Heart right ventricle (tissue), 16 donors: Measurements from ENCODE around the gene DDIT3. TPM values are rescaled to one million over a fixed set of nuclear protein-coding genes. Genes with fewer than 3 reads are reported as not detected.

Experiments used
- ATAC-seq, 8 donors: fragments of 200-7000 bp; cut with Tn5 transposase; one replicate each; pipeline ENCODE4 v1.9.1; 2020; ENCODE audit warnings: mild to moderate bottlenecking in 8 of 8, moderate library complexity in 8 of 8, moderate number of reproducible peaks in 1 of 8
- DNase-seq, 2 donors: peaks; one replicate each; pipeline ENCODE4 v3.0.0-alpha.2; 2020
- H3K27ac ChIP-seq, 10 donors: fragments of 200-600 bp; sonication (generic) in 2 of 10; one replicate each; pipeline versions ENCODE4 v1.5.0 to v1.8.0; 2020 to 2022; ENCODE audit warnings: mild to moderate bottlenecking in 3 of 10
- H3K27me3 ChIP-seq, 7 donors: fragments of 200-600 bp; one replicate each; pipeline ENCODE4 v1.8.0; 2021 to 2022; ENCODE audit warnings: mild to moderate bottlenecking in 2 of 7
- H3K36me3 ChIP-seq, 9 donors: fragments of 200-600 bp; sonication (generic) in 1 of 9; one replicate each; pipeline versions ENCODE4 v1.5.0 to v1.8.0; 2020 to 2022; ENCODE audit warnings: mild to moderate bottlenecking in 2 of 9
- H3K4me1 ChIP-seq, 9 donors: fragments of 200-600 bp; sonication (generic) in 1 of 9; one replicate each; pipeline versions ENCODE4 v1.5.0 to v1.8.0; 2020 to 2022; ENCODE audit warnings: mild to moderate bottlenecking in 4 of 9
- H3K4me3 ChIP-seq, 10 donors: fragments of 200-600 bp; sonication (generic) in 2 of 10; one replicate each; pipeline versions ENCODE4 v1.5.0 to v1.8.0; 2020 to 2022; ENCODE audit warnings: mild to moderate bottlenecking in 7 of 10, moderate library complexity in 2 of 10
- H3K9me3 ChIP-seq, 11 donors: fragments of 200-600 bp in 10 of 11; sonication (generic) in 2 of 11; one replicate each; pipeline versions ENCODE4 v1.5.0 to v1.8.0; 2013 to 2022; ENCODE audit warnings: mild to moderate bottlenecking in 2 of 11, control low read depth in 1 of 11, moderate library complexity in 1 of 11
- WGBS, 2 donors: extraction: QIAGEN DNeasy Blood & Tissue Kit; methylation state at CpG; one replicate each; pipeline ENCODE4 v1.1.7; 2013; ENCODE audit warnings: inconsistent platforms in 1 of 2; 5-methylcytosine and 5-hydroxymethylcytosine counted together
- intact Hi-C, 10 donors: fragments of 100-400 bp; cut with DNase I; formaldehyde crosslinking; loops; one replicate each; pipeline versions ENCODE4 v1.11.1 to v1.14.2; 2022
- microRNA-seq, 2 donors: library from miRNA; unstranded; fragments of <30 nt; microRNA quantifications; one replicate each; pipeline ENCODE4 v1.2.0, GENCODE V29; 2021
- polyA plus RNA-seq, 2 donors: library from polyadenylated mRNA; stranded (reverse); fragments of 200-250 nt; gene quantifications; one replicate each; pipeline ENCODE4 v1.2.3, GENCODE V29; 2013
- total RNA-seq, 10 donors: library from RNA; stranded (reverse); fragmentation: NEBNext Ultra II Directional in 3 of 10; extraction: Animal tissue kit (Norgen Biotek cat#: 25700) in 3 of 10; gene quantifications; one replicate each; pipeline versions ENCODE4 v1.2.1 to v1.2.4, GENCODE V29; 2021 to 2023
- TF ChIP-seq, protein P1 (sequence below), 9 donors: fragments of 200-600 bp; sonication (generic) in 2 of 9; IDR thresholded peaks; one replicate each; pipeline versions ENCODE4 v1.5.0 to v1.8.0; 2021 to 2022; ENCODE audit warnings: antibody characterized with exemption in 9 of 9, mild to moderate bottlenecking in 5 of 9, moderate library complexity in 1 of 9
- donor health status: Arrhythmogenic right ventricular cardiomyopathy.
- donor health status: ischemic (EF 13 %, LVEDD 7.1; RV severe dilation, severe dysfunction).
- donor health status: healthy with polysubstance abuse.
- donor health status: DM: no; HTN: yes; CAD: no.
- donor health status: DM: no; HTN: no; CAD: no.
- donor health status: ischemic (EF 25% LVEDD 6.9; RV normal size, moderate dysfunction).
- donor health status: ischemic (EF 25% LVEDD 5.7; RV mildly dilated, moderate dysfunction).
- donor health status: healthy.
- donor health status: DM: yes; HTN: yes; CAD: no.
- donor health status: Ischemic cardiomyopathy.
- donor health status: ischemic (EF 35%, LVEDD 5.7; RV mildly dilated, moderate dysfunction).
- donor health status: nonischemic (EF 11% LVEDD 7.7; RV severe dilation, severe dysfunction).
- donor health status: DM: yes; HTN: yes; CAD: no.
- donor health status: PGD.
- donor health status: ischemic (EF 29% LVEDD 5.4; RV normal size, mild dysfunction).
- donor health status: nonischemic (EF 23%, LVEDD 6.1; RV moderate dilation, normal function).

DDIT3 gene
- total and polyA plus RNA-seq, 12 donors = 11.2 to 106 (median 24.9) TPM

GRCh38 chr12:57469296-57470164 lies 50.8 kb downstream of the DDIT3 start:
- H3K9me3 ChIP-seq = no peaks in the 10 kb centered on the region
- peaks cover 0 to 56% (median 0%) of the 10 kb centered on the region in 9 donors for H3K36me3 ChIP-seq
- WGBS, 2 donors = 83 to 85% methylated on average over 10 of the region's 10 CpGs
- peaks cover 0 to 52% (median 38%) of the 10 kb centered on the region in 7 donors for H3K27me3 ChIP-seq
- no peak overlapping the region for H3K4me3 ChIP-seq
- intact Hi-C loops = loop anchor here in 2 of 10 donors (10.0 kb wide), 2 partner anchors 155 to 255 kb away; partner anchors contain the start of gene NXPH4 (in 1 of the 2)
- H3K4me1 ChIP-seq = peaks cover 0 to 17% (median 0%) of the 10 kb centered on the region in 9 donors
- TF ChIP-seq, protein P1, sequence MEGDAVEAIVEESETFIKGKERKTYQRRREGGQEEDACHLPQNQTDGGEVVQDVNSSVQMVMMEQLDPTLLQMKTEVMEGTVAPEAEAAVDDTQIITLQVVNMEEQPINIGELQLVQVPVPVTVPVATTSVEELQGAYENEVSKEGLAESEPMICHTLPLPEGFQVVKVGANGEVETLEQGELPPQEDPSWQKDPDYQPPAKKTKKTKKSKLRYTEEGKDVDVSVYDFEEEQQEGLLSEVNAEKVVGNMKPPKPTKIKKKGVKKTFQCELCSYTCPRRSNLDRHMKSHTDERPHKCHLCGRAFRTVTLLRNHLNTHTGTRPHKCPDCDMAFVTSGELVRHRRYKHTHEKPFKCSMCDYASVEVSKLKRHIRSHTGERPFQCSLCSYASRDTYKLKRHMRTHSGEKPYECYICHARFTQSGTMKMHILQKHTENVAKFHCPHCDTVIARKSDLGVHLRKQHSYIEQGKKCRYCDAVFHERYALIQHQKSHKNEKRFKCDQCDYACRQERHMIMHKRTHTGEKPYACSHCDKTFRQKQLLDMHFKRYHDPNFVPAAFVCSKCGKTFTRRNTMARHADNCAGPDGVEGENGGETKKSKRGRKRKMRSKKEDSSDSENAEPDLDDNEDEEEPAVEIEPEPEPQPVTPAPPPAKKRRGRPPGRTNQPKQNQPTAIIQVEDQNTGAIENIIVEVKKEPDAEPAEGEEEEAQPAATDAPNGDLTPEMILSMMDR (IDR thresholded peaks at IDR 0.05) = no peak
- ATAC-seq (no peak), DNase-seq (no peak)
- no peak overlapping the region for H3K27ac ChIP-seq

- intact Hi-C loops = loop anchor here in 2 of 10 donors (10.0 kb wide), 2 partner anchors 157 to 253 kb away; partner anchors contain the start of gene NXPH4 (in 1 of the 2)
- no peaks in the 10 kb centered on the region for H3K9me3 ChIP-seq
- peaks cover 0 to 36% (median 23%) of the 10 kb centered on the region in 7 donors for H3K27me3 ChIP-seq
- peaks cover 0 to 4% (median 0%) of the 10 kb centered on the region in 9 donors for H3K4me1 ChIP-seq
- no peak overlapping the region for H3K27ac ChIP-seq
- WGBS, 2 donors = 76 to 82% methylated on average over 11 of the region's 11 CpGs
- DNase-seq (no peak), ATAC-seq (no peak)
- H3K4me3 ChIP-seq = no peak overlapping the region
- peaks cover 0 to 40% (median 0%) of the 10 kb centered on the region in 9 donors for H3K36me3 ChIP-seq
- TF ChIP-seq, protein P1 (IDR thresholded peaks at IDR 0.05) = no peak
Observed at GRCh38 chr12:57467915-57468314, 52.4 kb downstream of the DDIT3 start.

DNA sequence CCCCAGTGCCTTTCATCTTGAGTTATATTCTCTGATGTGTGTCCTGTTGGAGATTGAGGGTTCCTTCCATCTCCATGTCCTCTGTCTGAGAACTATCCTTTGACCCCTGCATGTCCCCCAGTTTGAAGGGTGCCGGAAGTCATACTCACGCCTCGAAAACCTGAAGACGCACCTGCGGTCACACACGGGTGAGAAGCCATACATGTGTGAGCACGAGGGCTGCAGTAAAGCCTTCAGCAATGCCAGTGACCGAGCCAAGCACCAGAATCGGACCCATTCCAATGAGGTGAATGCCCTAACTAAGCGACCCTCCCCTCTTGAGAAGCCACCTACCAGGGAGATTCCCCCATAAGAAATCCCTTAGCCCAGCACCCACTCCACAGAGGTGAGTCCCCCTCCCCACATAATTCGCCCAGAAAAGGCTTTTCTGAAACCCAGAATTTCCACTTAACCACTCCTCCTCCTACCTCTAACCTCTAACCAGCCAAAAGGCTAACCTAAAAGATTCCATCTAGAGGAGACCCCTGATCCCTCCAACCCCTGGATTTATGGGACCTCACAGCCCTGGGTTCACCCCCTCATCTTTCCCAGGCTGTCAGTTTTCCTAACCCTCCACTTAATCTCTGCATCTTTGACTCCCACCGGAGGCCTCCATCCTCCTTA lies 53.0 kb downstream of the DDIT3 start:
- Histone ChIP-seq H3K9me3 (no peaks in the 10 kb centered on the region), H3K36me3 (peaks cover 0 to 35% (median 0%) of the 10 kb centered on the region in 9 donors), H3K27me3 (peaks cover 0 to 31% (median 17%) of the 10 kb centered on the region in 7 donors), H3K4me3 (no peak overlapping the region), H3K4me1 (peaks cover 0 to 10% (median 5%) of the 10 kb centered on the region in 9 donors), H3K27ac (no peak overlapping the region)
- WGBS, 2 donors = 85% methylated on average over 12 of the region's 12 CpGs
- TF ChIP-seq, protein P1 (IDR thresholded peaks at IDR 0.05) = no peak
- intact Hi-C loops = loop anchor here in 2 of 10 donors (10.0 kb wide), 2 partner anchors 157 to 253 kb away; partner anchors contain the start of gene NXPH4 (in 1 of the 2)
- no peak for DNase-seq
- ATAC-seq = no peak

Small RNAs within 50 kb of the gene (microRNA-seq; reads per million reads assigned to microRNA genes)
- 0 to 0.51 reads per million in 2 donors for gene MIR616
- gene MIR6758 = 0 to 1.0 reads per million in 2 donors

Other genes with a start within 250 kb of the DDIT3 start
- gene R3HDM2, start 89.5 kb downstream of the DDIT3 start, total RNA-seq = 100 to 1,000 TPM in 1 of 10 donors, 10 to 100 TPM in 9; 43.7 to 107 (median 82.9) TPM
- gene R3HDM2, start 89.5 kb downstream of the DDIT3 start, polyA plus RNA-seq = 10 to 100 TPM; 15.5 to 17.6 TPM
- under 1 TPM in 1 of 10 donors, not detected in 9; 0.13 TPM for gene INHBC, start 85.7 kb downstream of the DDIT3 start, total RNA-seq
- gene INHBC, start 85.7 kb downstream of the DDIT3 start, polyA plus RNA-seq = under 1 TPM in 1 of 2 donors, not detected in 1; 0.03 TPM
- 1 to 10 TPM in 3 of 10 donors, under 1 TPM in 3, not detected in 4; 0.09 to 1.2 (median 0.71) TPM for gene INHBE, start 65.2 kb downstream of the DDIT3 start, total RNA-seq
- gene INHBE, start 65.2 kb downstream of the DDIT3 start, polyA plus RNA-seq = under 1 TPM in 1 of 2 donors, not detected in 1; 0.01 TPM
- gene GLI1, start 60.7 kb downstream of the DDIT3 start, total RNA-seq = 1 to 10 TPM in 2 of 10 donors, under 1 TPM in 8; 0.12 to 1.2 (median 0.63) TPM
- gene GLI1, start 60.7 kb downstream of the DDIT3 start, polyA plus RNA-seq = under 1 TPM; 0.15 to 0.45 TPM
- gene ARHGAP9, start 40.6 kb downstream of the DDIT3 start, total RNA-seq = 10 to 100 TPM in 2 of 10 donors, 1 to 10 TPM in 7, under 1 TPM in 1; 0.83 to 17.7 (median 3.8) TPM
- 1 to 10 TPM; 1.8 to 6.7 TPM for gene ARHGAP9, start 40.6 kb downstream of the DDIT3 start, polyA plus RNA-seq
- 100 to 1,000 TPM in 1 of 10 donors, 10 to 100 TPM in 9; 56.7 to 105 (median 72.5) TPM for gene MARS1, start 32.4 kb downstream of the DDIT3 start, total RNA-seq
- 100 to 1,000 TPM in 1 of 2 donors, 10 to 100 TPM in 1; 94.7 to 108 TPM for gene MARS1, start 32.4 kb downstream of the DDIT3 start, polyA plus RNA-seq
- gene MBD6, start 2.3 kb upstream of the DDIT3 start, total RNA-seq = 10 to 100 TPM; 22.8 to 46.9 (median 33.5) TPM
- 10 to 100 TPM in 1 of 2 donors, 1 to 10 TPM in 1; 8.8 to 35.4 TPM for gene MBD6, start 2.3 kb upstream of the DDIT3 start, polyA plus RNA-seq
- gene DCTN2, start 26.7 kb upstream of the DDIT3 start, total RNA-seq = 100 to 1,000 TPM in 5 of 10 donors, 10 to 100 TPM in 5; 82.9 to 116 (median 101) TPM
- gene DCTN2, start 26.7 kb upstream of the DDIT3 start, polyA plus RNA-seq = 100 to 1,000 TPM in 1 of 2 donors, 10 to 100 TPM in 1; 45.9 to 174 TPM
- gene KIF5A, start 29.5 kb upstream of the DDIT3 start, total RNA-seq = under 1 TPM in 5 of 10 donors, not detected in 5; 0.05 to 0.29 (median 0.07) TPM
- under 1 TPM; 0.06 to 0.07 TPM for gene KIF5A, start 29.5 kb upstream of the DDIT3 start, polyA plus RNA-seq
- gene PIP4K2C, start 70.7 kb upstream of the DDIT3 start, total RNA-seq = 10 to 100 TPM in 9 of 10 donors, 1 to 10 TPM in 1; 9.6 to 17.2 (median 14.7) TPM
- 10 to 100 TPM in 1 of 2 donors, 1 to 10 TPM in 1; 5.8 to 13.6 TPM for gene PIP4K2C, start 70.7 kb upstream of the DDIT3 start, polyA plus RNA-seq
- gene DTX3, start 84.3 kb upstream of the DDIT3 start, total RNA-seq = 10 to 100 TPM; 16.9 to 30.2 (median 22.2) TPM
- gene DTX3, start 84.3 kb upstream of the DDIT3 start, polyA plus RNA-seq = 10 to 100 TPM; 20.9 to 58.2 TPM
- gene ARHGEF25, start 90.9 kb upstream of the DDIT3 start, total RNA-seq = 10 to 100 TPM in 3 of 10 donors, 1 to 10 TPM in 7; 5.0 to 17.6 (median 7.5) TPM
- gene ARHGEF25, start 90.9 kb upstream of the DDIT3 start, polyA plus RNA-seq = 10 to 100 TPM; 13.1 to 49.2 TPM
- 1 to 10 TPM; 2.0 to 9.3 (median 5.5) TPM for gene B4GALNT1, start 112.7 kb upstream of the DDIT3 start, total RNA-seq
- 1 to 10 TPM; 2.4 to 5.3 TPM for gene B4GALNT1, start 112.7 kb upstream of the DDIT3 start, polyA plus RNA-seq
- gene OS9, start 173.6 kb upstream of the DDIT3 start, total RNA-seq = 100 to 1,000 TPM in 7 of 10 donors, 10 to 100 TPM in 3; 84.9 to 181 (median 113) TPM
- 100 to 1,000 TPM in 1 of 2 donors, 10 to 100 TPM in 1; 96.9 to 173 TPM for gene OS9, start 173.6 kb upstream of the DDIT3 start, polyA plus RNA-seq
- gene AGAP2, start 218.2 kb upstream of the DDIT3 start, total RNA-seq = 10 to 100 TPM in 2 of 10 donors, 1 to 10 TPM in 8; 3.4 to 13.1 (median 6.6) TPM
- gene AGAP2, start 218.2 kb upstream of the DDIT3 start, polyA plus RNA-seq = 10 to 100 TPM in 1 of 2 donors, 1 to 10 TPM in 1; 5.3 to 17.3 TPM
- 10 to 100 TPM; 21.1 to 37.4 (median 26.9) TPM for gene TSPAN31, start 224.5 kb upstream of the DDIT3 start, total RNA-seq
- 10 to 100 TPM; 29.8 to 36.6 TPM for gene TSPAN31, start 224.5 kb upstream of the DDIT3 start, polyA plus RNA-seq
- gene CDK4, start 231.8 kb upstream of the DDIT3 start, total RNA-seq = 10 to 100 TPM; 37.0 to 74.0 (median 52.0) TPM
- gene CDK4, start 231.8 kb upstream of the DDIT3 start, polyA plus RNA-seq = 10 to 100 TPM; 21.7 to 61.7 TPM
- 10 to 100 TPM; 11.2 to 15.0 (median 13.3) TPM for gene MARCHF9, start 234.6 kb upstream of the DDIT3 start, total RNA-seq
- gene MARCHF9, start 234.6 kb upstream of the DDIT3 start, polyA plus RNA-seq = 10 to 100 TPM; 14.5 to 20.7 TPM
- under 1 TPM in 2 of 10 donors, not detected in 8; 0.81 to 0.95 TPM for gene CYP27B1, start 246.6 kb upstream of the DDIT3 start, total RNA-seq
- under 1 TPM in 1 of 2 donors, not detected in 1; 0.14 TPM for gene CYP27B1, start 246.6 kb upstream of the DDIT3 start, polyA plus RNA-seq